BJ (cell line): Measurements from ENCODE around the gene DTNB. TPM values are rescaled to one million over a fixed set of nuclear protein-coding genes. Genes with fewer than 3 reads are reported as not detected.

ENCODE experiments used
- CTCF ChIA-PET: fragments of 350-600 bp; formaldehyde crosslinking; extraction: SDS; loops from one replicate; lab custom pipeline; 2021; ENCODE audit warnings: antibody characterized with exemption, inconsistent platforms; lab: Yijun Ruan, JAX
- POLR2A ChIA-PET: fragments of 300-600 bp; sonication (Branson Sonifier 250); formaldehyde crosslinking; extraction: SDS; loops from one replicate; lab custom pipeline; 2021; ENCODE audit warnings: antibody characterized with exemption; lab: Charles Lee
- DNase-seq: peaks from one replicate; pipeline ENCODE4 v3.0.0-alpha.2; 2011; ENCODE audit warnings: low read depth
- H3K27me3 ChIP-seq: 2 replicates; pipeline ENCODE4 v1.6.0; 2011; ENCODE audit warnings: low read length; ENCODE audit not compliant: control insufficient read depth, insufficient read depth
- H3K36me3 ChIP-seq: 2 replicates; pipeline ENCODE4 v1.5.1; 2011; ENCODE audit warnings: low read length; ENCODE audit not compliant: control insufficient read depth, insufficient read depth
- H3K4me3 ChIP-seq: 2 replicates; pipeline ENCODE4 v1.5.1; 2011; ENCODE audit warnings: low read depth, mild to moderate bottlenecking, control low read depth, low read length
- polyA plus RNA-seq: library from polyadenylated mRNA; depleted of rRNA; stranded (reverse); fragments of >200 nt; gene quantifications from 2 replicates; pipeline ENCODE4 v1.2.3, GENCODE V29; 2011
- TF ChIP-seq, protein P1 (sequence below): IDR thresholded peaks from 2 replicates; pipeline ENCODE4 v1.5.1; 2011; ENCODE audit warnings: low read depth, mild to moderate bottlenecking, control low read depth, inconsistent platforms, low read length, moderate library complexity; ENCODE audit not compliant: insufficient read depth

Gene DTNB
- polyA plus RNA-seq, 1 experiment: 7.7 TPM

- no peak for DNase-seq
- TF ChIP-seq, protein P1, sequence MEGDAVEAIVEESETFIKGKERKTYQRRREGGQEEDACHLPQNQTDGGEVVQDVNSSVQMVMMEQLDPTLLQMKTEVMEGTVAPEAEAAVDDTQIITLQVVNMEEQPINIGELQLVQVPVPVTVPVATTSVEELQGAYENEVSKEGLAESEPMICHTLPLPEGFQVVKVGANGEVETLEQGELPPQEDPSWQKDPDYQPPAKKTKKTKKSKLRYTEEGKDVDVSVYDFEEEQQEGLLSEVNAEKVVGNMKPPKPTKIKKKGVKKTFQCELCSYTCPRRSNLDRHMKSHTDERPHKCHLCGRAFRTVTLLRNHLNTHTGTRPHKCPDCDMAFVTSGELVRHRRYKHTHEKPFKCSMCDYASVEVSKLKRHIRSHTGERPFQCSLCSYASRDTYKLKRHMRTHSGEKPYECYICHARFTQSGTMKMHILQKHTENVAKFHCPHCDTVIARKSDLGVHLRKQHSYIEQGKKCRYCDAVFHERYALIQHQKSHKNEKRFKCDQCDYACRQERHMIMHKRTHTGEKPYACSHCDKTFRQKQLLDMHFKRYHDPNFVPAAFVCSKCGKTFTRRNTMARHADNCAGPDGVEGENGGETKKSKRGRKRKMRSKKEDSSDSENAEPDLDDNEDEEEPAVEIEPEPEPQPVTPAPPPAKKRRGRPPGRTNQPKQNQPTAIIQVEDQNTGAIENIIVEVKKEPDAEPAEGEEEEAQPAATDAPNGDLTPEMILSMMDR: no peak
- no peaks in the 10 kb centered on the region; the same call in none of the 2 replicates for H3K27me3 ChIP-seq
- H3K36me3 ChIP-seq: no peaks in the 10 kb centered on the region
- H3K4me3 ChIP-seq: no peak overlapping the region
- CTCF ChIA-PET: interaction anchor here (2.1 to 4.8 kb wide), 2 partner anchors 14 to 27 kb away, joined by 16 to 37 read pairs; no protein-coding TSS in a partner anchor
- POLR2A ChIA-PET: no interaction called here
These were observed 298.6 kb downstream of the DTNB start for GRCh38 chr2:25374827-25375226.

- Histone ChIP-seq H3K4me3 (no peak overlapping the region), H3K27me3 (no peaks in the 10 kb centered on the region; the same call in none of the 2 replicates), H3K36me3 (no peaks in the 10 kb centered on the region)
- TF ChIP-seq, protein P1: no peak
- ChIA-PET CTCF (interaction anchor here (4.8 kb wide), 1 partner anchor 14 kb away, joined by 37 read pairs; no protein-coding TSS in a partner anchor), POLR2A (no interaction called here)
- no peak for DNase-seq
These were observed 299.0 kb downstream of the DTNB start for GRCh38 chr2:25374411-25374810.

- CTCF ChIA-PET: interaction anchor here (0.9 to 3.8 kb wide), 2 partner anchors 12 to 177 kb away, joined by 3 to 21 read pairs; no protein-coding TSS in a partner anchor
- Histone ChIP-seq H3K4me3 (no peak overlapping the region), H3K36me3 (no peaks in the 10 kb centered on the region), H3K27me3 (no peaks in the 10 kb centered on the region; the same call in none of the 2 replicates)
- no peak for DNase-seq
- POLR2A ChIA-PET: no interaction called here
- TF ChIP-seq, protein P1: no peak
These were observed 300.0 kb downstream of the DTNB start for GRCh38 chr2:25373269-25373981.

DNA sequence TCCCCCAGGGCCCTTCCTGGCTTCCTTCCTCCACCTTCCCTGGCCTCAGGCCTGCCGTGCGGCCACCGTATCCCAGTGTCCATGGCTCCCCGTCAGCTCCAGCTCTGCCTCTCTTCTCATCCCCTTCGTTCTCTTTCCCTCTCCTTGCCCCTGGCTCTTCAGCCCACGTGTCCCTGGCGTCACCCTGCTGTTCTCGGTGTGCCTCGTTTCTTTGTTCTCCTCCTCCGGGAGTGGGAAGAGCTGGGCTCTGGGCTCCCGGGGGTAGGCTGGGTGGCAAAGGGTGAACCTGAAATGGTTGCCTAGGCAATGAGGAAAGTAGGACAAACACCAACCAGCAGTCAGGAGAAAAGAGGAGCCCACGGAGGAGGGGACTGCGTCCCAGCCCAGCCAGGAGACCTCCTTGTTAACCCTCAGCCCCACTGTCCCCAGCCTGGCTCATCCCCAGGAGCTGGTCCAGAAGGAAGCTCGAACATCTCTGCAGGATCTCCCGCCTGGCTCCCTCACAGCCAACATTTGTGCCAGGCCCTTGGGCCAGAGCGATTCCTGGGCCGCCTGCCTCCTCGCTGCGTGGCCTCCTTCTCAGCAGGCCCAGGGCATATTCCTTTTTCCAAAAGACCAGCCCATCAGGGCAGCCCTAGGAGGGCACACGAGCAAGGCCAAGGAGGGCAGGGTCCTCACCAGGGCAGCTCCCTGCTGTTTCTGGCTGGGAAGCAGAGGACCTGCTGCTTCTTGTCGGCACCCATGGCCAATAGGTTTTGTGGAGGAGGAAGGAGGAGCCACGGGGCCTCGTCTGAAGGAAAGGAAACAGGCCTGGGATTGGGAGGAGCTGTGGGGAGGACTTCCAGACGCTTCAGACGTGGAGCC, 300.7 kb downstream of the DTNB start:
- ChIA-PET CTCF (interaction anchor here (0.7 to 3.8 kb wide), 2 partner anchors 11 to 109 kb away, joined by 3 to 21 read pairs; no protein-coding TSS in a partner anchor), POLR2A (no interaction called here)
- TF ChIP-seq, protein P1: no peak
- H3K4me3 ChIP-seq: no peak overlapping the region
- DNase-seq: no peak
- no peaks in the 10 kb centered on the region for H3K36me3 ChIP-seq
- H3K27me3 ChIP-seq: no peaks in the 10 kb centered on the region; the same call in none of the 2 replicates
